GM12878 (cell line): ENCODE results near the gene CYYR1. TPM values are rescaled to one million over a fixed set of nuclear protein-coding genes. Genes with fewer than 3 reads are reported as not detected.

Experiments
- ASH2L ChIP-seq: fragments of 300-600, 200-600 bp; sonication (generic); IDR thresholded peaks from 2 replicates; pipeline ENCODE4 v1.6.1; 2017; ENCODE audit warnings: low read depth, mild to moderate bottlenecking, borderline replicate concordance
- BMI1 ChIP-seq: fragments of 450-650 bp; IDR thresholded peaks from 2 replicates; pipeline ENCODE4 v1.6.1; 2016; ENCODE audit warnings: mild to moderate bottlenecking, moderate library complexity, borderline replicate concordance
- CBX5 ChIP-seq: sonication (generic); IDR thresholded peaks from 2 replicates; pipeline ENCODE4 v1.6.1; 2016; ENCODE audit warnings: low read depth, moderate library complexity, mild to moderate bottlenecking, inconsistent platforms
- HDAC2 ChIP-seq: fragments of 200-600 bp; sonication (generic); IDR thresholded peaks from 2 replicates; pipeline ENCODE4 v1.6.1; 2017
- HDGF ChIP-seq: fragments of 450-650 bp; IDR thresholded peaks from 2 replicates; pipeline ENCODE4 v1.6.1; 2016; ENCODE audit warnings: antibody characterized with exemption
- IRF4 ChIP-seq: IDR thresholded peaks from 2 replicates; pipeline ENCODE4 v1.6.1; 2011; ENCODE audit warnings: low read depth, low read length
- MEF2B ChIP-seq: fragments of 450-650 bp; IDR thresholded peaks from 2 replicates; pipeline ENCODE4 v1.6.1; 2018; ENCODE audit warnings: mild to moderate bottlenecking, moderate library complexity; ENCODE audit not compliant: partially characterized antibody, poor library complexity, severe bottlenecking
- MLLT1 ChIP-seq: fragments of 450-650 bp; IDR thresholded peaks from 2 replicates; pipeline ENCODE4 v1.6.1; 2016; ENCODE audit warnings: mild to moderate bottlenecking
- NFYA ChIP-seq: IDR thresholded peaks from 2 replicates; pipeline ENCODE4 v1.6.1; 2011; ENCODE audit warnings: low read depth, mild to moderate bottlenecking, low read length, improper control_type of control experiment, borderline replicate concordance
- PAX8 ChIP-seq: fragments of 450-650 bp; IDR thresholded peaks from 2 replicates; pipeline ENCODE4 v1.6.1; 2017; ENCODE audit warnings: mild to moderate bottlenecking, moderate library complexity
- POLR2A ChIP-seq: IDR thresholded peaks from 2 replicates; pipeline ENCODE4 v1.6.1; 2011; ENCODE audit warnings: low read depth, mild to moderate bottlenecking, low read length
- RUNX3 ChIP-seq: IDR thresholded peaks from 2 replicates; pipeline ENCODE4 v1.6.1; 2012; ENCODE audit warnings: low read length, inconsistent platforms
- ZNF622 ChIP-seq: fragments of 450-650 bp; IDR thresholded peaks from 2 replicates; pipeline ENCODE4 v1.6.1; 2017; ENCODE audit warnings: mild to moderate bottlenecking, inconsistent platforms
- polyA plus RNA-seq, 11 experiments: library from polyadenylated mRNA; depleted of rRNA in 4 of 11; unstranded in 6 of 11; stranded (reverse) in 5 of 11; fragments of >200 nt; fragmentation: Nextera tagmentation in 4 of 11; fragmentation: Illumina TruSeq in 1 of 11; extraction: Ambion mirVana in 4 of 11; extraction: Trizol in 1 of 11; gene quantifications; 1 replicate in 1 of 11; 2 replicates in 10 of 11; pipeline versions ENCODE4 v1.2.1 to v1.2.3, GENCODE V29; 2011 to 2016; ENCODE audit warnings: inconsistent platforms in 2 of 11, missing spikeins in 2 of 11, low read depth in 1 of 11
- total RNA-seq, 4 experiments: library from RNA; depleted of rRNA in 3 of 4; stranded (reverse); fragments of >200 nt in 3 of 4; fragmentation: Illumina TruSeq in 1 of 4; extraction: Trizol in 1 of 4; gene quantifications; 2 replicates each; pipeline versions ENCODE4 v1.2.1 to v1.2.3, GENCODE V29; 2013 to 2021
- TF ChIP-seq, protein P1 (sequence below): IDR thresholded peaks from 2 replicates; pipeline ENCODE4 v1.6.1; 2011; ENCODE audit warnings: borderline replicate concordance, low read depth, mild to moderate bottlenecking, moderate library complexity, mixed read lengths, low read length; ENCODE audit not compliant: insufficient read depth; ENCODE audit errors: extremely low read length
- TF ChIP-seq, protein P2 (sequence below): fragments of 450-650 bp; IDR thresholded peaks from 2 replicates; pipeline ENCODE4 v1.6.1; 2017; ENCODE audit warnings: mild to moderate bottlenecking, low read depth, inconsistent platforms; ENCODE audit not compliant: poor library complexity, severe bottlenecking
- TF ChIP-seq, protein P3 (sequence below): IDR thresholded peaks from 2 replicates; pipeline ENCODE4 v1.6.1; 2011; ENCODE audit warnings: low read depth, mild to moderate bottlenecking, low read length, moderate library complexity, borderline replicate concordance; ENCODE audit errors: extremely low read depth

The CYYR1 gene
- total and polyA plus RNA-seq, 10 of the 15 experiments (the other 5 are each of a cell fraction or from before 2014, with no cell fraction given): 0.11 to 0.13 TPM; not detected in 8

- TF ChIP-seq NFYA (no peak), PAX8 (no peak), CBX5 (no peak), RUNX3 (no peak), ZNF622 (no peak), ASH2L (no peak), HDAC2 (no peak), BMI1 (no peak), IRF4 (no peak), POLR2A (no peak), HDGF (no peak), MLLT1 (no peak), MEF2B (no peak)
- TF ChIP-seq, protein P1, sequence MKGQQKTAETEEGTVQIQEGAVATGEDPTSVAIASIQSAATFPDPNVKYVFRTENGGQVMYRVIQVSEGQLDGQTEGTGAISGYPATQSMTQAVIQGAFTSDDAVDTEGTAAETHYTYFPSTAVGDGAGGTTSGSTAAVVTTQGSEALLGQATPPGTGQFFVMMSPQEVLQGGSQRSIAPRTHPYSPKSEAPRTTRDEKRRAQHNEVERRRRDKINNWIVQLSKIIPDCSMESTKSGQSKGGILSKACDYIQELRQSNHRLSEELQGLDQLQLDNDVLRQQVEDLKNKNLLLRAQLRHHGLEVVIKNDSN: no peak
- TF ChIP-seq, protein P2, sequence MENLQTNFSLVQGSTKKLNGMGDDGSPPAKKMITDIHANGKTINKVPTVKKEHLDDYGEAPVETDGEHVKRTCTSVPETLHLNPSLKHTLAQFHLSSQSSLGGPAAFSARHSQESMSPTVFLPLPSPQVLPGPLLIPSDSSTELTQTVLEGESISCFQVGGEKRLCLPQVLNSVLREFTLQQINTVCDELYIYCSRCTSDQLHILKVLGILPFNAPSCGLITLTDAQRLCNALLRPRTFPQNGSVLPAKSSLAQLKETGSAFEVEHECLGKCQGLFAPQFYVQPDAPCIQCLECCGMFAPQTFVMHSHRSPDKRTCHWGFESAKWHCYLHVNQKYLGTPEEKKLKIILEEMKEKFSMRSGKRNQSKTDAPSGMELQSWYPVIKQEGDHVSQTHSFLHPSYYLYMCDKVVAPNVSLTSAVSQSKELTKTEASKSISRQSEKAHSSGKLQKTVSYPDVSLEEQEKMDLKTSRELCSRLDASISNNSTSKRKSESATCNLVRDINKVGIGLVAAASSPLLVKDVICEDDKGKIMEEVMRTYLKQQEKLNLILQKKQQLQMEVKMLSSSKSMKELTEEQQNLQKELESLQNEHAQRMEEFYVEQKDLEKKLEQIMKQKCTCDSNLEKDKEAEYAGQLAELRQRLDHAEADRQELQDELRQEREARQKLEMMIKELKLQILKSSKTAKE: no peak
- TF ChIP-seq, protein P3, sequence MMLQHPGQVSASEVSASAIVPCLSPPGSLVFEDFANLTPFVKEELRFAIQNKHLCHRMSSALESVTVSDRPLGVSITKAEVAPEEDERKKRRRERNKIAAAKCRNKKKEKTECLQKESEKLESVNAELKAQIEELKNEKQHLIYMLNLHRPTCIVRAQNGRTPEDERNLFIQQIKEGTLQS: no peak
Observed at GRCh38 chr21:26512664-26513063, 60.4 kb downstream of the CYYR1 start (continued).
